HepG2 (cell line): ENCODE measurements around the gene FBF1. TPM values are rescaled to one million over a fixed set of nuclear protein-coding genes. Genes with fewer than 3 reads are reported as not detected.

Experiments
- ARNTL ChIP-seq: sonication (generic); formaldehyde crosslinking; IDR thresholded peaks from 2 replicates; pipeline ENCODE4 v1.4.0; 2020; ENCODE audit warnings: mild to moderate bottlenecking, missing genetic modification reagents
- ETS1 ChIP-seq: sonication (generic); formaldehyde crosslinking; IDR thresholded peaks from 2 replicates; pipeline ENCODE4 v1.4.0; 2020; ENCODE audit warnings: missing genetic modification reagents
- ETV6 ChIP-seq: sonication (generic); formaldehyde crosslinking; conservative IDR thresholded peaks from 2 replicates; pipeline ENCODE4 v1.4.0; 2020; ENCODE audit warnings: missing genetic modification reagents
- GABPB1 ChIP-seq: IDR thresholded peaks from 2 replicates; pipeline ENCODE4 v1.6.1; 2016; ENCODE audit warnings: mild to moderate bottlenecking, missing genetic modification reagents, moderate library complexity, missing compliant biosample characterization
- HDAC1 ChIP-seq: sonication (generic); formaldehyde crosslinking; IDR thresholded peaks from 2 replicates; pipeline ENCODE4 v1.5.1; 2020; ENCODE audit warnings: mild to moderate bottlenecking, missing genetic modification reagents
- MLLT10 ChIP-seq: sonication (generic); formaldehyde crosslinking; IDR thresholded peaks from 2 replicates; pipeline ENCODE4 v1.4.0; 2020; ENCODE audit warnings: missing genetic modification reagents
- NCOA1 ChIP-seq: sonication (generic); formaldehyde crosslinking; IDR thresholded peaks from 2 replicates; pipeline ENCODE4 v1.9.0; 2021; ENCODE audit warnings: missing genetic modification reagents
- NONO ChIP-seq, 2 experiments: fragments of 450-650 bp in 1 of 2; sonication (generic) in 1 of 2; formaldehyde crosslinking in 1 of 2; IDR thresholded peaks in 1 of 2; conservative IDR thresholded peaks in 1 of 2; 2 replicates each; pipeline versions ENCODE4 v1.6.1 to v1.8.0; 2017 to 2022; ENCODE audit warnings: mild to moderate bottlenecking in 1 of 2, missing genetic modification reagents in 1 of 2, moderate library complexity in 1 of 2
- RFXAP ChIP-seq: sonication (generic); formaldehyde crosslinking; IDR thresholded peaks from 2 replicates; pipeline ENCODE4 v1.4.0; 2020; ENCODE audit warnings: missing genetic modification reagents, borderline replicate concordance
- SALL1 ChIP-seq: sonication (generic); formaldehyde crosslinking; IDR thresholded peaks from 2 replicates; pipeline ENCODE4 v1.8.0; 2022; ENCODE audit warnings: mild to moderate bottlenecking, missing genetic modification reagents
- SOX13 ChIP-seq, 3 experiments: fragments of 450-650 bp in 1 of 3; sonication (generic) in 1 of 3; formaldehyde crosslinking in 1 of 3; IDR thresholded peaks in 2 of 3; conservative IDR thresholded peaks in 1 of 3; 2 replicates each; pipeline versions ENCODE4 v1.5.0 to v1.6.1; 2016 to 2020; ENCODE audit warnings: antibody characterized with exemption in 1 of 3, mild to moderate bottlenecking in 1 of 3, missing compliant biosample characterization in 1 of 3, missing genetic modification reagents in 1 of 3, moderate library complexity in 1 of 3
- STAT5B ChIP-seq: sonication (generic); formaldehyde crosslinking; IDR thresholded peaks from 2 replicates; pipeline ENCODE4 v1.4.0; 2020; ENCODE audit warnings: missing genetic modification reagents
- THAP11 ChIP-seq: IDR thresholded peaks from 2 replicates; pipeline ENCODE4 v1.6.1; 2016; ENCODE audit warnings: missing biosample characterization, missing genetic modification reagents
- U2AF2 ChIP-seq: fragments of 200-400 bp; formaldehyde crosslinking; IDR thresholded peaks from 2 replicates; pipeline ENCODE4 v1.6.1; 2017; ENCODE audit warnings: low read depth, mild to moderate bottlenecking, low read length
- ZFX ChIP-seq: sonication (generic); formaldehyde crosslinking; IDR thresholded peaks from 2 replicates; pipeline ENCODE4 v1.4.0; 2020; ENCODE audit warnings: mild to moderate bottlenecking, low read depth, missing genetic modification reagents, moderate library complexity
- ZNF234 ChIP-seq: sonication (generic); formaldehyde crosslinking; conservative IDR thresholded peaks from 2 replicates; pipeline ENCODE4 v1.5.1; 2020; ENCODE audit warnings: mild to moderate bottlenecking, missing genetic modification reagents
- ZNF747 ChIP-seq: sonication (generic); formaldehyde crosslinking; IDR thresholded peaks from 2 replicates; pipeline ENCODE4 v1.8.1; 2023; ENCODE audit warnings: missing genetic modification reagents, mild to moderate bottlenecking, borderline replicate concordance
- ZNF761 ChIP-seq: sonication (generic); formaldehyde crosslinking; conservative IDR thresholded peaks from 2 replicates; pipeline ENCODE4 v1.4.0; 2020; ENCODE audit warnings: mild to moderate bottlenecking, missing genetic modification reagents
- ZNF780A ChIP-seq: sonication (generic); formaldehyde crosslinking; IDR thresholded peaks from 2 replicates; pipeline ENCODE4 v1.8.0; 2022; ENCODE audit warnings: mild to moderate bottlenecking, missing genetic modification reagents, moderate library complexity
- ZNF841 ChIP-seq: sonication (generic); formaldehyde crosslinking; IDR thresholded peaks from 2 replicates; pipeline ENCODE4 v1.8.1; 2023; ENCODE audit warnings: missing genetic modification reagents, borderline replicate concordance
- polyA plus RNA-seq, 8 experiments: library from polyadenylated mRNA; depleted of rRNA in 3 of 8; stranded (reverse) in 7 of 8; unstranded in 1 of 8; fragments of >200 nt; fragmentation: Illumina TruSeq in 4 of 8; extraction: Trizol in 4 of 8; gene quantifications; 2 replicates each; pipeline versions ENCODE4 v1.2.1 to v1.2.3, GENCODE V29; 2011 to 2016; ENCODE audit warnings: low read depth in 4 of 8, missing spikeins in 1 of 8, mixed read lengths in 1 of 8; ENCODE audit not compliant: insufficient read depth in 1 of 8
- total RNA-seq, 5 experiments: library from RNA; depleted of rRNA; stranded (reverse); fragments of >200 nt; fragmentation: Illumina TruSeq; extraction: Trizol; gene quantifications; 2 replicates each; pipeline ENCODE4 v1.2.3, GENCODE V29; 2016; ENCODE audit warnings: low read depth in 1 of 5
- TF ChIP-seq, protein P1 (sequence below): sonication (generic); formaldehyde crosslinking; IDR thresholded peaks from 2 replicates; pipeline ENCODE4 v1.4.0; 2020; ENCODE audit warnings: missing genetic modification reagents

FBF1 gene
- total and polyA plus RNA-seq, 2 of the 13 experiments (the other 11 are each of a cell fraction or from before 2014, with no cell fraction given): 2.4 to 8.1 TPM

- no peak for TF ChIP-seq RFXAP
- TF ChIP-seq NONO (IDR thresholded peaks at IDR 0.05): no peak
- peak; percentile 63 for TF ChIP-seq NONO (CRISPR knock-in tag; conservative IDR thresholded peaks at IDR 0.05)
- no peak for TF ChIP-seq MLLT10 (CRISPR knock-in tag)
- peak; percentile 25; the same call in 1 of the 2 replicates for TF ChIP-seq ETV6 (CRISPR knock-in tag)
- TF ChIP-seq SOX13 (IDR thresholded peaks at IDR 0.05): no peak
- TF ChIP-seq SOX13 (CRISPR knock-in tag; conservative IDR thresholded peaks at IDR 0.05 in 1 of 2, IDR thresholded peaks at IDR 0.05 in 1 of 2): peak in 1 of 2 experiments; percentile 18; a peak in 1 of 4 replicates
- no peak for TF ChIP-seq NCOA1 (CRISPR knock-in tag)
- peak; percentile 72 for TF ChIP-seq GABPB1
- peak; percentile 66; the same call in 1 of the 2 replicates for TF ChIP-seq ETS1
- TF ChIP-seq ZNF761: 0 out of 2 replicates have a peak, but pooled peaks have one; percentile 55
- TF ChIP-seq ZNF841: peak; percentile 68; the same call in 1 of the 2 replicates
- no peak for TF ChIP-seq U2AF2
- no peak for TF ChIP-seq ZNF747 (CRISPR knock-in tag)
- peak; percentile 57 for TF ChIP-seq ARNTL (CRISPR knock-in tag)
- peak; percentile 68 for TF ChIP-seq HDAC1 (CRISPR knock-in tag)
- TF ChIP-seq, protein P1, sequence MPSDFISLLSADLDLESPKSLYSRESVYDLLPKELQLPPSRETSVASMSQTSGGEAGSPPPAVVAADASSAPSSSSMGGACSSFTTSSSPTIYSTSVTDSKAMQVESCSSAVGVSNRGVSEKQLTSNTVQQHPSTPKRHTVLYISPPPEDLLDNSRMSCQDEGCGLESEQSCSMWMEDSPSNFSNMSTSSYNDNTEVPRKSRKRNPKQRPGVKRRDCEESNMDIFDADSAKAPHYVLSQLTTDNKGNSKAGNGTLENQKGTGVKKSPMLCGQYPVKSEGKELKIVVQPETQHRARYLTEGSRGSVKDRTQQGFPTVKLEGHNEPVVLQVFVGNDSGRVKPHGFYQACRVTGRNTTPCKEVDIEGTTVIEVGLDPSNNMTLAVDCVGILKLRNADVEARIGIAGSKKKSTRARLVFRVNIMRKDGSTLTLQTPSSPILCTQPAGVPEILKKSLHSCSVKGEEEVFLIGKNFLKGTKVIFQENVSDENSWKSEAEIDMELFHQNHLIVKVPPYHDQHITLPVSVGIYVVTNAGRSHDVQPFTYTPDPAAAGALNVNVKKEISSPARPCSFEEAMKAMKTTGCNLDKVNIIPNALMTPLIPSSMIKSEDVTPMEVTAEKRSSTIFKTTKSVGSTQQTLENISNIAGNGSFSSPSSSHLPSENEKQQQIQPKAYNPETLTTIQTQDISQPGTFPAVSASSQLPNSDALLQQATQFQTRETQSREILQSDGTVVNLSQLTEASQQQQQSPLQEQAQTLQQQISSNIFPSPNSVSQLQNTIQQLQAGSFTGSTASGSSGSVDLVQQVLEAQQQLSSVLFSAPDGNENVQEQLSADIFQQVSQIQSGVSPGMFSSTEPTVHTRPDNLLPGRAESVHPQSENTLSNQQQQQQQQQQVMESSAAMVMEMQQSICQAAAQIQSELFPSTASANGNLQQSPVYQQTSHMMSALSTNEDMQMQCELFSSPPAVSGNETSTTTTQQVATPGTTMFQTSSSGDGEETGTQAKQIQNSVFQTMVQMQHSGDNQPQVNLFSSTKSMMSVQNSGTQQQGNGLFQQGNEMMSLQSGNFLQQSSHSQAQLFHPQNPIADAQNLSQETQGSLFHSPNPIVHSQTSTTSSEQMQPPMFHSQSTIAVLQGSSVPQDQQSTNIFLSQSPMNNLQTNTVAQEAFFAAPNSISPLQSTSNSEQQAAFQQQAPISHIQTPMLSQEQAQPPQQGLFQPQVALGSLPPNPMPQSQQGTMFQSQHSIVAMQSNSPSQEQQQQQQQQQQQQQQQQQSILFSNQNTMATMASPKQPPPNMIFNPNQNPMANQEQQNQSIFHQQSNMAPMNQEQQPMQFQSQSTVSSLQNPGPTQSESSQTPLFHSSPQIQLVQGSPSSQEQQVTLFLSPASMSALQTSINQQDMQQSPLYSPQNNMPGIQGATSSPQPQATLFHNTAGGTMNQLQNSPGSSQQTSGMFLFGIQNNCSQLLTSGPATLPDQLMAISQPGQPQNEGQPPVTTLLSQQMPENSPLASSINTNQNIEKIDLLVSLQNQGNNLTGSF (CRISPR knock-in tag): peak; percentile 45; the same call in 1 of the 2 replicates
- TF ChIP-seq STAT5B (CRISPR knock-in tag): peak; percentile 61; the same call in 1 of the 2 replicates
- peak; percentile 87; the same call in 1 of the 2 replicates for TF ChIP-seq ZNF780A
- TF ChIP-seq ZNF234 (CRISPR knock-in tag): 0 out of 2 replicates have a peak, but pooled peaks have one; percentile 86
- peak; percentile 67 for TF ChIP-seq THAP11 (CRISPR knock-in tag)
- peak; percentile 93 for TF ChIP-seq ZFX (CRISPR knock-in tag)
- TF ChIP-seq SALL1 (CRISPR knock-in tag): peak; percentile 75
Observed at GRCh38 chr17:75896415-75897159, 44.3 kb downstream of the FBF1 start, which contains the start of gene TRIM65 (continued).
